GM18873 (cell line): Measurements from ENCODE around the gene GMDS.
"Not testable (repeated sequence)": the region's sequence is repeated elsewhere in the genome, so short reads cannot be mapped to it uniquely, and the experiment has no call there.

Source experiments
- ATAC-seq: cut with Tn5 transposase; IDR thresholded peaks from one replicate; pipeline ENCODE4 v1.9.1; 2021; ENCODE audit warnings: mild to moderate bottlenecking, moderate library complexity, moderate number of reproducible peaks; ENCODE audit not compliant: unreplicated experiment, low FRiP score

GMDS gene

GRCh38 chr6:1709234-1709641, 536.2 kb downstream of the GMDS start:
- ATAC-seq, result no peak

GRCh38 chr6:1708820-1709219, 536.6 kb downstream of the GMDS start:
- no peak for ATAC-seq

GRCh38 chr6:1708122-1708521, 537.3 kb downstream of the GMDS start:
- no peak for ATAC-seq

- ATAC-seq, result no peak
These were observed 539.8 kb downstream of the GMDS start for GRCh38 chr6:1705630-1706029.

GRCh38 chr6:1705183-1705582, 540.2 kb downstream of the GMDS start:
- no peak for ATAC-seq

- no peak for ATAC-seq
These were observed 540.7 kb downstream of the GMDS start for GRCh38 chr6:1704711-1705110.

- ATAC-seq, result no peak
These were observed 541.5 kb downstream of the GMDS start for GRCh38 chr6:1703923-1704322.

GRCh38 chr6:1703091-1703855, 542.1 kb downstream of the GMDS start:
- ATAC-seq, result no peak

GRCh38 chr6:1702580-1703051, 542.8 kb downstream of the GMDS start:
- ATAC-seq, result no peak

- ATAC-seq, result no peak
These were observed 543.6 kb downstream of the GMDS start for GRCh38 chr6:1701668-1702353.

GRCh38 chr6:1700278-1700967, 545.0 kb downstream of the GMDS start:
- no peak for ATAC-seq

GRCh38 chr6:1698527-1698926, 546.9 kb downstream of the GMDS start:
- ATAC-seq, result no peak

- ATAC-seq, result no peak
These were observed 547.6 kb downstream of the GMDS start for GRCh38 chr6:1697688-1698351.

- no peak for ATAC-seq
These were observed 548.9 kb downstream of the GMDS start for GRCh38 chr6:1696463-1696850.

GRCh38 chr6:1695546-1696462, 549.6 kb downstream of the GMDS start:
- no peak for ATAC-seq

GRCh38 chr6:1691828-1692227, 553.6 kb downstream of the GMDS start:
- not testable (repeated sequence) for ATAC-seq

- ATAC-seq, result not testable (repeated sequence)
These were observed 554.7 kb downstream of the GMDS start for GRCh38 chr6:1690656-1691055.

- no peak for ATAC-seq
These were observed 556.3 kb downstream of the GMDS start for GRCh38 chr6:1689141-1689540.

- ATAC-seq, result no peak
These were observed 557.0 kb downstream of the GMDS start for GRCh38 chr6:1688396-1688795.

GRCh38 chr6:1687402-1687801, 558.0 kb downstream of the GMDS start:
- no peak for ATAC-seq
